MM.1S (cell line): ENCODE data around the gene FOXK2.

Experiments used
- DNase-seq: peaks from one replicate; pipeline ENCODE4 v3.0.0-alpha.2; 2015
- H2AFZ ChIP-seq: fragments of 300-600 bp; sonication (generic); 2 replicates; pipeline ENCODE4 v1.6.0; 2016; ENCODE audit warnings: antibody characterized with exemption, low read length
- H3F3A ChIP-seq: fragments of 300-600 bp; sonication (generic); 2 replicates; pipeline ENCODE4 v1.6.1; 2016; ENCODE audit warnings: mild to moderate bottlenecking, antibody characterized with exemption, low read length, moderate library complexity, mixed read lengths; ENCODE audit not compliant: insufficient read depth
- H3K27ac ChIP-seq: fragments of 300-600 bp; sonication (generic); 2 replicates; pipeline ENCODE4 v1.5.1; 2016; ENCODE audit warnings: mild to moderate bottlenecking, low read length
- H3K27me3 ChIP-seq: fragments of 300-600 bp; sonication (generic); replicated peaks from 2 replicates; pipeline ENCODE4 v1.6.0; 2016; ENCODE audit warnings: low read length; ENCODE audit not compliant: insufficient read depth
- H3K36me3 ChIP-seq: fragments of 300-600 bp; sonication (generic); replicated peaks from 2 replicates; pipeline ENCODE4 v1.6.1; 2016; ENCODE audit warnings: mild to moderate bottlenecking, low read length, mixed read lengths; ENCODE audit not compliant: insufficient read depth
- H3K4me1 ChIP-seq: fragments of 300-600 bp; sonication (generic); 2 replicates; pipeline ENCODE4 v1.6.1; 2016; ENCODE audit warnings: low read length, mixed read lengths
- H3K4me2 ChIP-seq: fragments of 300-600 bp; sonication (generic); 2 replicates; pipeline ENCODE4 v1.6.0; 2016; ENCODE audit warnings: low read depth, low read length
- H3K4me3 ChIP-seq: fragments of 300-600 bp; sonication (generic); 2 replicates; pipeline ENCODE4 v1.5.1; 2016; ENCODE audit warnings: low read length, mixed read lengths
- H3K79me2 ChIP-seq: fragments of 300-600 bp; sonication (generic); 2 replicates; pipeline ENCODE4 v1.6.1; 2016; ENCODE audit warnings: mixed run types, low read length, mixed read lengths
- H3K9ac ChIP-seq: fragments of 300-600 bp; sonication (generic); 2 replicates; pipeline ENCODE4 v1.6.1; 2016; ENCODE audit warnings: low read length, mixed read lengths
- H3K9me2 ChIP-seq: fragments of 300-600 bp; sonication (generic); replicated peaks from 2 replicates; pipeline ENCODE4 v1.6.1; 2016; ENCODE audit warnings: mild to moderate bottlenecking, low read length, mixed read lengths; ENCODE audit not compliant: insufficient read depth
- H3K9me3 ChIP-seq: fragments of 300-600 bp; sonication (generic); replicated peaks from 2 replicates; pipeline ENCODE4 v1.6.1; 2016; ENCODE audit warnings: mild to moderate bottlenecking, low read length, mixed read lengths; ENCODE audit not compliant: insufficient read depth
- H4K20me1 ChIP-seq: fragments of 300-600 bp; sonication (generic); 2 replicates; pipeline ENCODE4 v1.6.1; 2016; ENCODE audit warnings: mild to moderate bottlenecking, low read length, moderate library complexity, mixed read lengths; ENCODE audit not compliant: insufficient read depth
- EZH2 ChIP-seq: fragments of 300-600 bp; sonication (generic); optimal IDR thresholded peaks from 2 replicates; pipeline ENCODE3; 2017; ENCODE audit warnings: low read depth, mild to moderate bottlenecking, antibody characterized with exemption, low read length, mixed read lengths
- EZH2phosphoT487 ChIP-seq: fragments of 300-600 bp; sonication (generic); IDR thresholded peaks from 2 replicates; pipeline ENCODE4 v1.6.1; 2018; ENCODE audit warnings: antibody characterized with exemption, low read length
- TF ChIP-seq, protein P1 (sequence below): fragments of 300-600 bp; sonication (generic); IDR thresholded peaks from 2 replicates; pipeline ENCODE4 v1.5.1; 2016; ENCODE audit warnings: antibody characterized with exemption, low read length, mixed read lengths

FOXK2 gene

DNA sequence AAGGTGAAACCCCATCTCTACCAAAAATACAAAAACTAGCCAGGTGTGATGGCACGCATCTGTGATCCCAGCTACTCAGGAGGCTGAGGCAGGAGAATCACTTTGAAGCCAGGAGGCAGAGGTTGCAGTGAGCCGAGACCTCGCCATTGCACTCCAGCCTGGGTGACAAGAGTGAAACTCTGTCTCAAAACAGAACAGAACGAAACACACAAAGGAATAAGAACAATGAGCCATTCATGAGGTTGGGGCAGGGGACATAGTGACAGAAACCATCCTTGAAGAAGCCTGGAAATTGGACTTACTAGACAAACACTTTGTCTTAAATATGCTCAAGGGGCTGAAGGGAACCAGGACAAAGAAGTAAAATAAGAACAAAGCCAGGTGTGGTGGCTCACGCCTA is 89.3 kb downstream of the FOXK2 start:
- H3K79me2 ChIP-seq: no peaks in the 10 kb centered on the region
- TF ChIP-seq EZH2phosphoT487: no peak
- no peak overlapping the region for H3K27ac ChIP-seq
- H3F3A ChIP-seq: peaks cover 14% of the 10 kb centered on the region; the same call in 1 of the 2 replicates
- H3K27me3 ChIP-seq: no peaks in the 10 kb centered on the region
- H3K9me2 ChIP-seq: no peaks in the 10 kb centered on the region
- no peak overlapping the region for H3K9ac ChIP-seq
- no peak overlapping the region for H3K4me3 ChIP-seq
- no peaks in the 10 kb centered on the region for H3K36me3 ChIP-seq
- no peak overlapping the region for H2AFZ ChIP-seq
- no peak overlapping the region for H3K4me2 ChIP-seq
- H3K9me3 ChIP-seq: no peaks in the 10 kb centered on the region
- H4K20me1 ChIP-seq: no peaks in the 10 kb centered on the region
- no peaks in the 10 kb centered on the region for H3K4me1 ChIP-seq
- no peak for DNase-seq

DNA sequence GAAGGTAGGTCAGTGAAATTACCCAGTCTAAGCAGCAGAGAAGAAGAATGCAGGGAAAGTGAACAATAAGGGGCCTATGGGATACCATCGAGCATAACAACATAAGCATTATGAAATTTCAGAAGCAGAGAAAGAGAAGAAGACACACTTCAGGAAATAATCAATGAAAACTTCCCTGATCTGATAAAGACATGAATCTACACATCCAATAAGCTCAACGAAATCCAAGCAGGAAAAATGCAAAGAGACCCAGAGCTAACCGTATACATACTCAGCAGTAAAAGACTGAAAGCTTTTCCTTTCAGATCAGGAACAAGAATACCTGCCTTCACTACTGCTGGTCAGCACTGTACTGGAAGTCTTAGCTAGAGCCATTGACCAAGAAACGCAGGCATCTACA is 90.1 kb downstream of the FOXK2 start:
- H3K79me2 ChIP-seq: no peaks in the 10 kb centered on the region
- H3K4me1 ChIP-seq: no peaks in the 10 kb centered on the region
- H3K36me3 ChIP-seq: no peaks in the 10 kb centered on the region
- H3F3A ChIP-seq: peaks cover 14% of the 10 kb centered on the region; the same call in 1 of the 2 replicates
- H3K9ac ChIP-seq: no peak overlapping the region
- TF ChIP-seq EZH2: no peak
- TF ChIP-seq EZH2phosphoT487: no peak
- TF ChIP-seq, protein P1, sequence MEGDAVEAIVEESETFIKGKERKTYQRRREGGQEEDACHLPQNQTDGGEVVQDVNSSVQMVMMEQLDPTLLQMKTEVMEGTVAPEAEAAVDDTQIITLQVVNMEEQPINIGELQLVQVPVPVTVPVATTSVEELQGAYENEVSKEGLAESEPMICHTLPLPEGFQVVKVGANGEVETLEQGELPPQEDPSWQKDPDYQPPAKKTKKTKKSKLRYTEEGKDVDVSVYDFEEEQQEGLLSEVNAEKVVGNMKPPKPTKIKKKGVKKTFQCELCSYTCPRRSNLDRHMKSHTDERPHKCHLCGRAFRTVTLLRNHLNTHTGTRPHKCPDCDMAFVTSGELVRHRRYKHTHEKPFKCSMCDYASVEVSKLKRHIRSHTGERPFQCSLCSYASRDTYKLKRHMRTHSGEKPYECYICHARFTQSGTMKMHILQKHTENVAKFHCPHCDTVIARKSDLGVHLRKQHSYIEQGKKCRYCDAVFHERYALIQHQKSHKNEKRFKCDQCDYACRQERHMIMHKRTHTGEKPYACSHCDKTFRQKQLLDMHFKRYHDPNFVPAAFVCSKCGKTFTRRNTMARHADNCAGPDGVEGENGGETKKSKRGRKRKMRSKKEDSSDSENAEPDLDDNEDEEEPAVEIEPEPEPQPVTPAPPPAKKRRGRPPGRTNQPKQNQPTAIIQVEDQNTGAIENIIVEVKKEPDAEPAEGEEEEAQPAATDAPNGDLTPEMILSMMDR: no peak
- no peaks in the 10 kb centered on the region for H4K20me1 ChIP-seq
- DNase-seq: no peak
- no peaks in the 10 kb centered on the region for H3K9me3 ChIP-seq
- H2AFZ ChIP-seq: no peak overlapping the region
- no peaks in the 10 kb centered on the region for H3K9me2 ChIP-seq
- no peak overlapping the region for H3K4me2 ChIP-seq
- no peaks in the 10 kb centered on the region for H3K27me3 ChIP-seq
- H3K27ac ChIP-seq: no peak overlapping the region
- no peak overlapping the region for H3K4me3 ChIP-seq

DNA sequence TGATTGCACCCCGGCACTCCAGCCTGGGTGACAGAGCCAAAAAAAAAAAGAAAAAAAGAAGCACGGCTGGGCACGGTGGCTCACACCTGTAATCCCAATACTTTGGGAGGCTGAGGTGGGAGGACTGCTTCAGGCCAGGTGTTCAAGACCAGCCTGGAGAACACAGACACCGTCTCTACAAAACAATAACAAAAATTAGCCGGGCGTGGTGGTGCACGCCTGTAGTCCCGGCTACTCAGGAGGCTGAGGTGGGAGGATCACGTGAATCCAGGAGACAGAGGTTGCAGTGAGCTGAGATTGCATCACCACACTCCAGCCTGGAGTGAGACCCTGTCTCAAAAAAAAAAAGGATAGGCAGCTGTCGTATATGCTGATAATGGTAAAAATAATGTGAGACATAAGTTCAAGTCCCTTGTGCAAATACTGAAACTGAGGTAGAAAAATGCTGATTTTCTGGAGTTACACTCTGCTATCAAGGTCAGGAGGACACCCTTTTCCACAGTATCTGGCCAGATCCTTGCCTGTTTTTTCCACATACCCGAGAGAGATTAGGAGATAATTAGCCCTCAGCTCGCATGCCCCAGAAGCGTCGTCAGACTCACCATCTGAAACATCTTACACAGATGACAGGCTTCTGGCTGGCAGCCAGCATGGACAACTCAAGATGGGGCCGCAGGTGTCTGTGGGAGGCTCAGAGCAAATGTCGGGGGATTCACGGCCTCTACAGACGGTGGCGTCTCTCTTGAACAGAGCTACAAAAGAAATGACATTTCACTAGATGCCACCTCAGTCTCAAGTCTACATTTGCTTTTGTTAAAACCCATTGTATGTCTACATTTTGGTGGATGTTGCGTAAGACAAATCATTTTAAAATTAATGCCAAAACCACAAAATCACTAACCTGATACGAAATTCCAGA is 91.9 kb downstream of the FOXK2 start:
- no peak for DNase-seq
- Histone ChIP-seq H3F3A (peaks cover 14% of the 10 kb centered on the region; the same call in 1 of the 2 replicates), H3K9ac (no peak overlapping the region), H2AFZ (no peak overlapping the region), H3K9me2 (no peaks in the 10 kb centered on the region), H4K20me1 (no peaks in the 10 kb centered on the region), H3K27me3 (no peaks in the 10 kb centered on the region), H3K36me3 (no peaks in the 10 kb centered on the region), H3K4me1 (no peaks in the 10 kb centered on the region), H3K79me2 (no peaks in the 10 kb centered on the region), H3K4me3 (no peak overlapping the region), H3K9me3 (no peaks in the 10 kb centered on the region), H3K27ac (no peak overlapping the region), H3K4me2 (no peak overlapping the region)
- TF ChIP-seq, protein P1: no peak
- TF ChIP-seq EZH2 (no peak), EZH2phosphoT487 (no peak)
